ENCODE results near the gene GRAP2. TPM values are rescaled to one million over a fixed set of nuclear protein-coding genes. Genes with fewer than 3 reads are reported as not detected.

Gene GRAP2
- total and polyA plus RNA-seq, 2 of the 13 experiments (the other 11 are each of a cell fraction or from before 2014, with no cell fraction given) = 0.15 TPM; not detected in 1

DNA sequence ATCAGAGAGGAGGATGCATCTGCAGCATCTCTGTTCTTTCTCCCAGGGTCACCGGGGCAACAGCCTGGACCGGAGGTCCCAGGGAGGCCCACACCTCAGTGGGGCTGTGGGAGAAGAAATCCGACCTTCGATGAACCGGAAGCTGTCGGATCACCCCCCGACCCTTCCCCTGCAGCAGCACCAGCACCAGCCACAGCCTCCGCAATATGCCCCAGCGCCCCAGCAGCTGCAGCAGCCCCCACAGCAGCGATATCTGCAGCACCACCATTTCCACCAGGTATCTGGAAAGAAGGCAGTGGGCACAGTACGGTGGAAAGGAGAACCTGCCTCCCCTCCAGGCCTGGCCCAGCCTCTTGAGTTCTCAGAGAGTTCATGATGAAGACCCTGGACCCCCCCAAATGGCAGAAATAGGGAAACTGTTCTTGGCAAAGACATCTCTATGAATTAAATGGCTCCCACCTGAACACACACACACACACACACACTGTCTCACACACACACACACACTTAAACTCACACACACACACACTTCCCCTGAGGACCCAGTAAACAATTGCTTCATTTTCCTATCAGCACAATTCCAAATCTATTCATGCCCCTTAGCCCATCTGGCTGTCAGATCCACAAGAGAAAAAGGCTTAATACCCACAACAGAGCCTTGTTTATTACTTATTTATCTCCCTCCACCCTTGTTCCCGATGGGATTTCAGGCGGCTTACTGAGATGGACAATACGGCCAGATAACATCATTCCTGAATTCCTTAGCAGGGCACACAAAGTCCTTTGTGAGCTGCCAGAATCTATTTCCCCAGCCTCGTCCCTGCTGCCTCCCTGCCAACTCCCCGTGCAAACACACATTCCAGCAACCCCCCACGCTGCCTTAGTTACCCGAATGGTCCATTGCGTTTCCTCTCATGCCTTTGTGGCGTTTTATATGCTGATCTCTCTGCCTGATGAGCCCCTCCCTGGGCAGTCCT lies 67.4 kb downstream of the GRAP2 start:
- Histone ChIP-seq H3K9me3 (ENCODE audit: low read length) (no peaks in the 10 kb centered on the region), H3K4me2 (ENCODE audit: low read depth, low read length) (no peak overlapping the region), H3K4me1 (ENCODE audit: insufficient read depth, low read length) (no peaks in the 10 kb centered on the region), H3K27ac (ENCODE audit: extremely low read length, insufficient read depth, low read length) (no peak overlapping the region), H2AFZ (ENCODE audit: low read length) (no peak overlapping the region), H3K36me3 (replicated peaks in 1 of 2; ENCODE audit: control insufficient read depth in 1 of 2, insufficient read depth in 2 of 2, low read length in 2 of 2) (no peaks in the 10 kb centered on the region), H4K20me1 (ENCODE audit: insufficient read depth, low read length) (no peaks in the 10 kb centered on the region), H3K4me3 (replicated peaks in 1 of 3; ENCODE audit: insufficient read depth in 1 of 3, low read depth in 2 of 3, low read length in 3 of 3) (no peak overlapping the region), H3K27me3 (ENCODE audit: control insufficient read depth in 1 of 2, insufficient read depth in 2 of 2, low read length in 2 of 2) (peaks cover 5 to 28% of the 10 kb centered on the region in 2 experiments; a peak in 4 of 5 replicates), H3K79me2 (ENCODE audit: insufficient read depth, low read length) (no peaks in the 10 kb centered on the region), H3K9ac (ENCODE audit: insufficient read depth, low read depth, low read length) (no peak overlapping the region)
- intact Hi-C loops (cut with micrococcal nuclease; ENCODE audit: unreplicated experiment) = no loop called here
- ChIA-PET CTCF (ENCODE audit: low intra/inter-chr PET ratio, low total read pairs) (no interaction called here), POLR2A (no interaction called here)
- WGBS (ENCODE audit: low lambda C conversion rate) = 33% methylated on average over 15 of the region's 20 CpGs
- TF ChIP-seq, protein P1, sequence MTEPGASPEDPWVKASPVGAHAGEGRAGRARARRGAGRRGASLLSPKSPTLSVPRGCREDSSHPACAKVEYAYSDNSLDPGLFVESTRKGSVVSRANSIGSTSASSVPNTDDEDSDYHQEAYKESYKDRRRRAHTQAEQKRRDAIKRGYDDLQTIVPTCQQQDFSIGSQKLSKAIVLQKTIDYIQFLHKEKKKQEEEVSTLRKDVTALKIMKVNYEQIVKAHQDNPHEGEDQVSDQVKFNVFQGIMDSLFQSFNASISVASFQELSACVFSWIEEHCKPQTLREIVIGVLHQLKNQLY (CRISPR knock-in tag; IDR thresholded peaks at IDR 0.05) = no peak
- TF ChIP-seq SMAD3 (CRISPR knock-in tag; IDR thresholded peaks at IDR 0.05) (no peak), ZSCAN31 (CRISPR knock-in tag; IDR thresholded peaks at IDR 0.05; ENCODE audit: low read depth) (no peak), PHB2 (IDR thresholded peaks at IDR 0.05; ENCODE audit: partially characterized antibody) (no peak)
- TF ChIP-seq, protein P2, sequence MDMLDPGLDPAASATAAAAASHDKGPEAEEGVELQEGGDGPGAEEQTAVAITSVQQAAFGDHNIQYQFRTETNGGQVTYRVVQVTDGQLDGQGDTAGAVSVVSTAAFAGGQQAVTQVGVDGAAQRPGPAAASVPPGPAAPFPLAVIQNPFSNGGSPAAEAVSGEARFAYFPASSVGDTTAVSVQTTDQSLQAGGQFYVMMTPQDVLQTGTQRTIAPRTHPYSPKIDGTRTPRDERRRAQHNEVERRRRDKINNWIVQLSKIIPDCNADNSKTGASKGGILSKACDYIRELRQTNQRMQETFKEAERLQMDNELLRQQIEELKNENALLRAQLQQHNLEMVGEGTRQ (IDR thresholded peaks at IDR 0.05; ENCODE audit: low read depth, low read length) = no peak
- TF ChIP-seq, protein P2 (CRISPR knock-in tag; IDR thresholded peaks at IDR 0.05; ENCODE audit: borderline replicate concordance) = no peak
- DNase-seq (ENCODE audit: low spot score) (no peak), FAIRE-seq (no peak), ATAC-seq (no peak)
- in situ Hi-C loops (cut with HindIII; ENCODE audit: extremely low pct_ligation_motif_present, low pct_unique_long_range_greater_than_20kb) = no loop called here
- no TSS peak for BruUV-seq (replicated peaks)

Data from HepG2 (cell line).